Measurements from ENCODE around the gene RAB11FIP5. TPM values are rescaled to one million over a fixed set of nuclear protein-coding genes. Genes with fewer than 3 reads are reported as not detected.

Gene RAB11FIP5
- total RNA-seq, 1 donor from 2014 or later: 54.7 TPM

DNA sequence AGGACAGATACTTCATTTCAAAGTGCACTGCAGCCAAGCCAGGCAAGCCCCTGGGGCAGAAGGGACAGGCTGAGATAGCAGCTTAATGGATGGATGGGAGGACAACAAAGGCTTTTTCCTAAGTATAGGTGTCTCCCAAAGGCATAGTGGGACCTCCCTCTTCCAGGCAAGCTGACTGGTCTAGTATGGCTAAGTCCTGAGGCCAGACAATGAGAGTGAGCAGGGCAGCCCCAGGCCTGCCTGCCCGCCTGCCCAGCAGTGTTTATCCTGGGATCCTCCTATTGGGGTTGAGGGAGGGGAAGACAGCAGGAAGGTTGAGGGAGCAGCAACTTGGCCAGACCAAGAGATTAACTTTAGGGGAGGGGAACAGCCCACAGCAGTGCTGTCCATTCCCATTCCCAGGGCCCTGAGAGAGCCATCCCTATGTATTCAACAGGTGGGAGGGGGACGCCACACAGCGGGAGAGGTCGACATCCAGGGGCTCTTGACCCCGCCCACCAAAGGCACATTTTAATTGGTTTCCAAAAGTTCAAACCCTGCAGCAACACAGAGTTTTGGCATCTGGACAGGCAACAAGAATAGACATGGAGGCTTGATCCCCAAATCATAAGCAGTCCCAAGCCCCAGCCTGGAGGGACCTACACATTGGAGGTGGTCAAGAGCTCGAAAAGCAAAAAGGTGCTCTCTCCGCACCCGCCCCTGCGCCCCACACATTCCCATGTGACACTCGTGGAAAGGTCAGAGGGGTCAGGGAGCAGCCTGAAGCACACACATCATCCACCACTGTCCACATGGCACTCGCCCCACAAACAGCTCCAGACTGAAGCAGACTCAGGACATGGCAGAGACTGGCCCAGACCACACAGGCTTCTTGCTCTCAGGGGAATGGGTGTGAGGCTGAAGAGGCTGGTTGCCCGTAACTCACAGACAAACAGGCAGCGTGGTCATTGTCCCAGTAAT, 38.4 kb downstream of the RAB11FIP5 start:
- H3K9me3 Mint-ChIP-seq (ENCODE audit: low read depth): no peaks in the 10 kb centered on the region
- DNase-seq (ENCODE audit: low spot score): peak; percentile 49
- TF ChIP-seq, protein P1, sequence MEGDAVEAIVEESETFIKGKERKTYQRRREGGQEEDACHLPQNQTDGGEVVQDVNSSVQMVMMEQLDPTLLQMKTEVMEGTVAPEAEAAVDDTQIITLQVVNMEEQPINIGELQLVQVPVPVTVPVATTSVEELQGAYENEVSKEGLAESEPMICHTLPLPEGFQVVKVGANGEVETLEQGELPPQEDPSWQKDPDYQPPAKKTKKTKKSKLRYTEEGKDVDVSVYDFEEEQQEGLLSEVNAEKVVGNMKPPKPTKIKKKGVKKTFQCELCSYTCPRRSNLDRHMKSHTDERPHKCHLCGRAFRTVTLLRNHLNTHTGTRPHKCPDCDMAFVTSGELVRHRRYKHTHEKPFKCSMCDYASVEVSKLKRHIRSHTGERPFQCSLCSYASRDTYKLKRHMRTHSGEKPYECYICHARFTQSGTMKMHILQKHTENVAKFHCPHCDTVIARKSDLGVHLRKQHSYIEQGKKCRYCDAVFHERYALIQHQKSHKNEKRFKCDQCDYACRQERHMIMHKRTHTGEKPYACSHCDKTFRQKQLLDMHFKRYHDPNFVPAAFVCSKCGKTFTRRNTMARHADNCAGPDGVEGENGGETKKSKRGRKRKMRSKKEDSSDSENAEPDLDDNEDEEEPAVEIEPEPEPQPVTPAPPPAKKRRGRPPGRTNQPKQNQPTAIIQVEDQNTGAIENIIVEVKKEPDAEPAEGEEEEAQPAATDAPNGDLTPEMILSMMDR (IDR thresholded peaks at IDR 0.05): no peak
- H3K4me3 Mint-ChIP-seq (ENCODE audit: unreplicated experiment): no peak overlapping the region
- peak overlapping the region; percentile 22 for H3K27ac Mint-ChIP-seq (ENCODE audit: unreplicated experiment)
- H3K36me3 Mint-ChIP-seq (ENCODE audit: low read depth): peaks cover 19% of the 10 kb centered on the region
- no peaks in the 10 kb centered on the region for H3K27me3 Mint-ChIP-seq (ENCODE audit: low read depth)
- H3K4me1 Mint-ChIP-seq (ENCODE audit: low read depth): peaks cover 22% of the 10 kb centered on the region

DNA sequence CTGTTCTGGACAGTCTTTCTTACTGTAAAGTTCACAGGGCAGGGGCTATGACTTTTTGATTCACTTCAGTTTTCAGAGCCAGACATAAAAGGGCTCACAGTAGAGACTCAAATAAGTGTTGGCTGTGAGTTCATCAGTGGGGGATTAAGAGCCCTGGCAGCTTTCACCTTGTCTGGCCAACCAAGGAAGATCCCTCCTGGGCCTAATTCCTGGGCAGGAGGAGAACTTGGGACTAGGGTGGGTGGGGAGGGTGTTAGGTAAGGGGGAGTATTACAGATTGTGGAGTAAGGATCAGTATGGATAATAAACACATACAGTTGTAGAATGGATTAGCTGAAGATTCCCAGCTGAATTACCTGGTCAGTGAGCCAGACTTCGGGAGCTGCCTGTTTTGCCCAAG, 40.3 kb downstream of the RAB11FIP5 start:
- TF ChIP-seq, protein P1 (IDR thresholded peaks at IDR 0.05): no peak
- DNase-seq (ENCODE audit: low spot score): no peak
- Mint-ChIP-seq H3K27ac (ENCODE audit: unreplicated experiment) (peak overlapping the region; percentile 89), H3K36me3 (ENCODE audit: low read depth) (peaks cover 16% of the 10 kb centered on the region), H3K27me3 (ENCODE audit: low read depth) (no peaks in the 10 kb centered on the region), H3K9me3 (ENCODE audit: low read depth) (no peaks in the 10 kb centered on the region), H3K4me1 (ENCODE audit: low read depth) (peaks cover 33% of the 10 kb centered on the region), H3K4me3 (ENCODE audit: unreplicated experiment) (peak overlapping the region; percentile 85)

DNA sequence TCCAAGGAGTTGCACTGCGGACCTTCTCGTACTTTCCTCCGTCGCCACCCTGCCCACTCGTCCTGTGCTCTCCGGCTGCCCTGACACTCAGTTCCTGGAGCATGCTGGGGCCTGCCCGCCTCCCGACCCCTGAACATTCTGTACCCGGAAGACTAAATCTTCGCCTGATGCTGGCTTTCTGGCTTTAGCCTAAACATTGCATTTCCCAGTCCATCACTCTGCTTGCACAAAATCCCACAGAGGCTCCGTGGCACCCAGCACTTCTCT, 40.7 kb downstream of the RAB11FIP5 start:
- no peaks in the 10 kb centered on the region for H3K9me3 Mint-ChIP-seq (ENCODE audit: low read depth)
- H3K4me1 Mint-ChIP-seq (ENCODE audit: low read depth): peaks cover 33% of the 10 kb centered on the region
- TF ChIP-seq, protein P1 (IDR thresholded peaks at IDR 0.05): no peak
- H3K4me3 Mint-ChIP-seq (ENCODE audit: unreplicated experiment): peak overlapping the region; percentile 85
- peak overlapping the region; percentile 89 for H3K27ac Mint-ChIP-seq (ENCODE audit: unreplicated experiment)
- peak; percentile 64 for DNase-seq (ENCODE audit: low spot score)
- peaks cover 13% of the 10 kb centered on the region for H3K36me3 Mint-ChIP-seq (ENCODE audit: low read depth)
- no peaks in the 10 kb centered on the region for H3K27me3 Mint-ChIP-seq (ENCODE audit: low read depth)

DNA sequence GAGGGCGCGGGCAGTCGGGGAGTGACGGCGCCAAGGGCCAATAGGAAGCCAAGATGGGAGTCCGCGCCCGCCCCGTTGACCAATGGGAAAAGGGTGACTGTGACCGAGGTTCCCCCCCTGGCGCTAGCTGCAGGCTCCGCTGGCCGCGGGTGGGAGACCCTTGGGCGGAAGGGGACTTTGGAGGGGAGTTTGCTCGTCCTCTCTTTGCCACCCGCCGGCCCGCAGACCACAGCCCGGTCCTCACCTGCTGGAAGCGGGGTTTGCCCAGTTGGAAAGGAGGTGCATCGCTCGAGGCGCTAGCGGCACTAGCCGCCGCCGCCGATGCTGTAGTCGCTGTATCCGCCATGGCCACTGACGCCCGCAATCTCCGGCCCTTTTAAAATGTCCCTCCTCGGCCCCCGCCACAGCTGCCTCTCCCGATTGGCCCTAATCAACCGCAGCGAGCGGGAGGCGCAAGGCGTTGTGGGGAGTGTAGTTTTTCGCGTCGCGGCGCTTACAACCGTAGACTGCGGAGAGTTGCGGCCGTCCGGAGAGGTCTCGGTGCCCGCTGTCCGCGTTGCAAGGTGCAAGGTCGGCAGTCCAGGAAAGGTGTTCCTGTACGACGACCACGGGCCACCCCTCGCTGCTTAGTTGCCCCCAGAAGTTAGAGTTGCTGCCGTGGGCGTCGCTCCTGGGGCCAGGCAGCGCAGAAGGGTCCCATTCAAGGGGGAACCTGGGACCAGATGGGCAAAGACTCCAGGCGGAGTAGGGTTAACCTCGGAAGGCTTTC, 41.2 kb downstream of the RAB11FIP5 start, which contains the start of gene SFXN5:
SFXN5 (minus strand) TSS at position 353 of the 769 bp plus-strand sequence; CDS start at position 346, 7 bp downstream.
- no peaks in the 10 kb centered on the region for H3K27me3 Mint-ChIP-seq (ENCODE audit: low read depth)
- DNase-seq (ENCODE audit: low spot score): peak; percentile 99
- H3K4me3 Mint-ChIP-seq (ENCODE audit: unreplicated experiment): peak within 1 kb of the TSS; percentile 85
- H3K9me3 Mint-ChIP-seq (ENCODE audit: low read depth): no peaks in the 10 kb centered on the region
- H3K27ac Mint-ChIP-seq (ENCODE audit: unreplicated experiment): peak within 1 kb of the TSS; percentile 89
- H3K4me1 Mint-ChIP-seq (ENCODE audit: low read depth): peaks cover 33% of the 10 kb centered on the region
- peaks cover 10% of the 10 kb centered on the region for H3K36me3 Mint-ChIP-seq (ENCODE audit: low read depth)
- TF ChIP-seq, protein P1 (IDR thresholded peaks at IDR 0.05): peak; percentile 54

DNA sequence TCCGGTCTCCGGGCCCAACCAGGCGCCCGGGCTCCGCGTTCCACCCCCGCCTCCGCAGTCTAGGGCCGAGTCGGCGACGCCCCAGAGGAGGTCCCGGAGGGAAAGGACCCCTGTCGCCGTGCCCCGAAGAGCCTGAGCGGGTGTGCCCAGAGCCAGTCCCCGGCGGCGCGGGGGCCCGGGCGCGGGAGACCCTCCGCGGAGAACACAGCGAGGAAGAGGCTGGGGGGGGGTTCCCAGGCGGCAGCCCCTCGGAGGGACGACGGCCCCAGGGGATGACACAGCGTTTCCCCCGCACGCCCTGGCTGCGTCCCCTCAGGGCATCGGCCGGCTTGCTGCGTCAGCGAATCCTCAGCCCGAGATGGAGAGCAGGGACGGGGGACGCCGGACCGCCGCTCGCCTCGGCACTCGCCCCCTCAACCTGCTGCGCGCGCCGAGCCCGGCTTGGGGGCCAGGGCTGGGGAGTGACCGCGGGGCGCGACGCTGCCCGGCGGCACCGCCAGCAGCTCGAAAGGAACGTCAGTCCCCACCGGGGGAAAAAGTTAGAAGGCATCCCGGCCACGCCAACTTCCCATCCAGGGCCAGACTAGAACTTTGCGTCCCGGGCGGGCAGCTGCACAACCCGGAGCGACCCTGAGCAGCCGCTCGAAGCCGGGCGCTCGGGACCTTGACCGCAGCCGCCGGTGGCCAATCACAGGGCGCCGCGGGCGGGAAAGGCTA, 41.9 kb downstream of the RAB11FIP5 start:
- no peak for DNase-seq (ENCODE audit: low spot score)
- TF ChIP-seq, protein P1 (IDR thresholded peaks at IDR 0.05): no peak
- Mint-ChIP-seq H3K27ac (ENCODE audit: unreplicated experiment) (peak overlapping the region; percentile 89), H3K9me3 (ENCODE audit: low read depth) (no peaks in the 10 kb centered on the region), H3K4me3 (ENCODE audit: unreplicated experiment) (peak overlapping the region; percentile 85), H3K36me3 (ENCODE audit: low read depth) (peaks cover 7% of the 10 kb centered on the region), H3K27me3 (ENCODE audit: low read depth) (no peaks in the 10 kb centered on the region), H3K4me1 (ENCODE audit: low read depth) (peaks cover 34% of the 10 kb centered on the region)
